ENCODE measurements around the gene VPREB3. TPM values are rescaled to one million over a fixed set of nuclear protein-coding genes. Genes with fewer than 3 reads are reported as not detected.

Gene VPREB3
- total and polyA plus RNA-seq, 2 donors (not counting 1 experiment from before 2014, with no cell fraction given), result 92.7 to 461 TPM

DNA sequence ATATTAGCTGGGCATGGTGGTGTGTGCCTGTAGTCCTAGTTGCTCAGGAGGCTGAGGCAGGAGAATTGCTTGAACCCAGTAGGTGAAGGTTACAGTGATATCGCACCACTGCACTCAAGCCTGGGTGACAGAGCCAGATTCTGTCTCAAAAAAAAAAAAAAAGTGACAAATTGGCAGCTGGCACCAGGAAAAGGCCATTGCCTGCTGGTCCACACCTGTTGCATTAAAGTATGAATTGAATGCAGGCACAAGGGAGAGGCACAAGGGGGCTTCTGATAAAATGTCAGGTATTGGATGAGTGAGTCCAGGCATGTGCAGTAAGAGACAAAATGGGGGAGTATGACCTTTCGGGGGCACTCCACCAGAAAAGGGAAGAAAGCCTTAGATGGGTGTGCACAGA is 31.5 kb downstream of the VPREB3 start:
- Histone ChIP-seq H3K36me3 (replicated peaks in 1 of 2; ENCODE audit: control extremely low read depth in 1 of 2, control insufficient read depth in 1 of 2, extremely low read depth in 1 of 2, insufficient read depth in 2 of 2, low read length in 1 of 2) (no peaks in the 10 kb centered on the region), H2AFZ (ENCODE audit: insufficient read depth, low read depth, low read length, poor library complexity, severe bottlenecking) (no peak overlapping the region), H3K27me3 (replicated peaks in 1 of 4; ENCODE audit: control extremely low read depth in 1 of 4, control insufficient read depth in 3 of 4, insufficient read depth in 4 of 4, low read length in 3 of 4) (no peaks in the 10 kb centered on the region), H4K20me1 (ENCODE audit: control insufficient read depth, insufficient read depth, low read length, poor library complexity, severe bottlenecking) (no peaks in the 10 kb centered on the region), H3K4me3 (ENCODE audit: control extremely low read depth in 1 of 5, extremely low read depth in 1 of 5, insufficient read depth in 1 of 5, low read depth in 2 of 5, low read length in 4 of 5) (no peak overlapping the region), H3K4me1 (ENCODE audit: control insufficient read depth in 2 of 2, insufficient read depth in 2 of 2, low read length in 2 of 2) (no peaks in the 10 kb centered on the region), H3K4me2 (replicated peaks; ENCODE audit: low read depth, low read length, poor library complexity, severe bottlenecking) (no peak overlapping the region), H3K79me2 (ENCODE audit: control insufficient read depth, insufficient read depth, low read length) (no peaks in the 10 kb centered on the region), H3K9me3 (ENCODE audit: control extremely low read depth in 1 of 3, control insufficient read depth in 2 of 3, insufficient read depth in 1 of 3, low read length in 2 of 3) (no peaks in the 10 kb centered on the region), H3K9ac (ENCODE audit: low read length) (no peak overlapping the region), H3K27ac (ENCODE audit: low read length in 2 of 2) (no peak overlapping the region)
- no peak for ATAC-seq (ENCODE audit: low read depth)
- peaks cover 8% of the 10 kb centered on the region for H3K27me3 Mint-ChIP-seq
- H3K4me1 Mint-ChIP-seq, result peaks cover 2% of the 10 kb centered on the region
- TF ChIP-seq EZH2 (IDR thresholded peaks at IDR 0.05; ENCODE audit: borderline replicate concordance, insufficient read depth, low read depth, low read length, poor library complexity, severe bottlenecking) (no peak), CTCF (IDR thresholded peaks at IDR 0.05) (no peak)
- ChIA-PET POLR2A (no interaction called here), CTCF (no interaction called here)
- no peak for DNase-seq
- intact Hi-C loops (cut with micrococcal nuclease), result no loop called here
- H3K4me3 Mint-ChIP-seq, result no peak overlapping the region
- H3K9me3 Mint-ChIP-seq (ENCODE audit: insufficient read depth), result no peaks in the 10 kb centered on the region
- H3K27ac Mint-ChIP-seq, result no peak overlapping the region
- WGBS (ENCODE audit: insufficient coverage), result 100% methylated on average over 1 of the region's 2 CpGs

DNA sequence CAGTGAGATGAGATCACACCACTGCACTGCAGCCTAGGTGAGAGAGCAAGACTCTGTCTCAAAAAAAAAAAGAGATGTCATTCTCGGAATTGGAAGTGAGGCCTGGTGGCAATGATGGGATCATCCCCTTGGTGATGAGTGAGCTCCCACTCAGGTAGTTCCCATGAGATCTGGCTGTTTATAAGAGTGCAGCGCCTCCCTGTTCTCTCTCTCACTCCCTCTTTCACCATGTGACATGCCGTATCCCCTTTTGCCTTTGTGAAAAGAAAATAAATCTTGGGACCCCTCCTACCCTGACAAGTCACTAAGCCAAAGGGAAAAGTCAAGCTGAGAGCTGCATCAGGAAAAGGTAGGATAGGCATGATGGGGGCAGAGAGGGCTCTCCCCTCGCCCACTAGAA is 32.1 kb downstream of the VPREB3 start:
- CTCF ChIA-PET, result no interaction called here
- Histone ChIP-seq H3K79me2 (ENCODE audit: control insufficient read depth, insufficient read depth, low read length) (peaks cover 5% of the 10 kb centered on the region), H3K9ac (ENCODE audit: low read length) (no peak overlapping the region), H3K4me2 (replicated peaks; ENCODE audit: low read depth, low read length, poor library complexity, severe bottlenecking) (no peak overlapping the region), H2AFZ (ENCODE audit: insufficient read depth, low read depth, low read length, poor library complexity, severe bottlenecking) (no peak overlapping the region), H3K4me1 (ENCODE audit: control insufficient read depth in 2 of 2, insufficient read depth in 2 of 2, low read length in 2 of 2) (peaks cover 4 to 5% of the 10 kb centered on the region in 2 donors), H3K36me3 (replicated peaks in 1 of 2; ENCODE audit: control extremely low read depth in 1 of 2, control insufficient read depth in 1 of 2, extremely low read depth in 1 of 2, insufficient read depth in 2 of 2, low read length in 1 of 2) (no peaks in the 10 kb centered on the region), H3K27me3 (replicated peaks in 1 of 4; ENCODE audit: control extremely low read depth in 1 of 4, control insufficient read depth in 3 of 4, insufficient read depth in 4 of 4, low read length in 3 of 4) (no peaks in the 10 kb centered on the region), H3K4me3 (ENCODE audit: control extremely low read depth in 1 of 5, extremely low read depth in 1 of 5, insufficient read depth in 1 of 5, low read depth in 2 of 5, low read length in 4 of 5) (no peak overlapping the region), H3K27ac (ENCODE audit: low read length in 2 of 2) (no peak overlapping the region), H4K20me1 (ENCODE audit: control insufficient read depth, insufficient read depth, low read length, poor library complexity, severe bottlenecking) (no peaks in the 10 kb centered on the region), H3K9me3 (ENCODE audit: control extremely low read depth in 1 of 3, control insufficient read depth in 2 of 3, insufficient read depth in 1 of 3, low read length in 2 of 3) (no peaks in the 10 kb centered on the region)
- WGBS (ENCODE audit: insufficient coverage), result 100% methylated on average over 2 of the region's 4 CpGs
- no peaks in the 10 kb centered on the region for H3K9me3 Mint-ChIP-seq (ENCODE audit: insufficient read depth)
- H3K4me3 Mint-ChIP-seq, result no peak overlapping the region
- DNase-seq (no peak), ATAC-seq (ENCODE audit: low read depth) (no peak)
- H3K27me3 Mint-ChIP-seq, result peaks cover 8% of the 10 kb centered on the region
- TF ChIP-seq EZH2 (IDR thresholded peaks at IDR 0.05; ENCODE audit: borderline replicate concordance, insufficient read depth, low read depth, low read length, poor library complexity, severe bottlenecking), result no peak
- no peak for TF ChIP-seq CTCF (IDR thresholded peaks at IDR 0.05)
- intact Hi-C loops (cut with micrococcal nuclease), result no loop called here
- peaks cover 7% of the 10 kb centered on the region for H3K4me1 Mint-ChIP-seq
- POLR2A ChIA-PET, result no interaction called here
- no peak overlapping the region for H3K27ac Mint-ChIP-seq

Measured in B cell (primary cell).